Immature natural killer cell (primary cell): ENCODE results near the gene SLC35F2. TPM values are rescaled to one million over a fixed set of nuclear protein-coding genes. Genes with fewer than 3 reads are reported as not detected.

Experiments
- DNase-seq, 3 donors: peaks; one replicate each; pipeline ENCODE4 v3.0.0; 2022; ENCODE audit warnings: mixed read lengths in 1 of 3
- H3K27ac Mint-ChIP-seq, 6 donors: one replicate each; pipeline ENCODE4 v1.8.0; 2020; ENCODE audit warnings: mixed read lengths in 6 of 6, mild to moderate bottlenecking in 5 of 6, inconsistent platforms in 4 of 6, moderate library complexity in 3 of 6
- H3K27me3 Mint-ChIP-seq, 3 donors: one replicate each; pipeline ENCODE4 v1.8.0; 2020 to 2021; ENCODE audit warnings: low read depth in 3 of 3, mild to moderate bottlenecking in 3 of 3, mixed read lengths in 3 of 3, moderate library complexity in 3 of 3, inconsistent platforms in 1 of 3
- H3K36me3 Mint-ChIP-seq, 3 donors: one replicate each; pipeline ENCODE4 v1.8.0; 2020; ENCODE audit warnings: mixed read lengths in 3 of 3, inconsistent platforms in 2 of 3, mild to moderate bottlenecking in 2 of 3
- H3K4me1 Mint-ChIP-seq, 2 donors: one replicate each; pipeline ENCODE4 v1.8.0; 2020; ENCODE audit warnings: inconsistent platforms in 2 of 2, mild to moderate bottlenecking in 2 of 2, mixed read lengths in 2 of 2, moderate library complexity in 1 of 2
- H3K4me3 Mint-ChIP-seq, 5 donors: one replicate each; pipeline ENCODE4 v1.8.0; 2020; ENCODE audit warnings: mild to moderate bottlenecking in 5 of 5, mixed read lengths in 5 of 5, inconsistent platforms in 3 of 5, moderate library complexity in 3 of 5
- H3K9me3 Mint-ChIP-seq, 6 donors: one replicate each; pipeline ENCODE4 v1.8.0; 2020; ENCODE audit warnings: mild to moderate bottlenecking in 6 of 6, mixed read lengths in 6 of 6, inconsistent platforms in 4 of 6, moderate library complexity in 3 of 6
- polyA plus RNA-seq, 3 donors: library from polyadenylated mRNA; unstranded; fragments of 300-500 nt; fragmentation: Illumina TruSeq; gene quantifications; one replicate each; pipeline ENCODE4 v1.2.3, GENCODE V29; 2021

The SLC35F2 gene
- polyA plus RNA-seq, 3 donors from 2014 or later, result 0.19 to 3.9 (median 3.0) TPM

GRCh38 chr11:107827041-107827440 lies 31.5 kb downstream of the SLC35F2 start:
- H3K27me3 Mint-ChIP-seq, result peaks cover 0 to 2% (median 0%) of the 10 kb centered on the region in 3 donors
- no peak overlapping the region for H3K27ac Mint-ChIP-seq
- H3K4me1 Mint-ChIP-seq, result no peaks in the 10 kb centered on the region
- H3K9me3 Mint-ChIP-seq, result peaks cover 0 to 2% (median 0%) of the 10 kb centered on the region in 6 donors
- no peaks in the 10 kb centered on the region for H3K36me3 Mint-ChIP-seq
- no peak overlapping the region for H3K4me3 Mint-ChIP-seq
- DNase-seq, result no peak

GRCh38 chr11:107825875-107826274 lies 32.7 kb downstream of the SLC35F2 start:
- Mint-ChIP-seq H3K36me3 (no peaks in the 10 kb centered on the region), H3K9me3 (no peaks in the 10 kb centered on the region), H3K4me1 (no peaks in the 10 kb centered on the region), H3K4me3 (no peak overlapping the region), H3K27me3 (peaks cover 0 to 2% (median 0%) of the 10 kb centered on the region in 3 donors), H3K27ac (no peak overlapping the region)
- no peak for DNase-seq

- H3K27me3 Mint-ChIP-seq, result peaks cover 0 to 2% (median 0%) of the 10 kb centered on the region in 3 donors
- H3K4me1 Mint-ChIP-seq, result no peaks in the 10 kb centered on the region
- H3K36me3 Mint-ChIP-seq, result no peaks in the 10 kb centered on the region
- H3K27ac Mint-ChIP-seq, result no peak overlapping the region
- no peak overlapping the region for H3K4me3 Mint-ChIP-seq
- H3K9me3 Mint-ChIP-seq, result no peaks in the 10 kb centered on the region
- no peak for DNase-seq
Observed at GRCh38 chr11:107824668-107825369, 33.8 kb downstream of the SLC35F2 start.

GRCh38 chr11:107821199-107821927 lies 37.2 kb downstream of the SLC35F2 start:
- Mint-ChIP-seq H3K27ac (no peak overlapping the region), H3K36me3 (no peaks in the 10 kb centered on the region), H3K27me3 (peaks cover 2 to 4% (median 3%) of the 10 kb centered on the region in 3 donors), H3K4me1 (no peaks in the 10 kb centered on the region), H3K4me3 (no peak overlapping the region), H3K9me3 (no peaks in the 10 kb centered on the region)
- no peak for DNase-seq

GRCh38 chr11:107819361-107820014 lies 39.1 kb downstream of the SLC35F2 start:
- Mint-ChIP-seq H3K36me3 (no peaks in the 10 kb centered on the region), H3K27me3 (peaks cover 0 to 4% (median 3%) of the 10 kb centered on the region in 3 donors), H3K27ac (no peak overlapping the region), H3K4me3 (no peak overlapping the region), H3K4me1 (no peaks in the 10 kb centered on the region), H3K9me3 (no peaks in the 10 kb centered on the region)
- no peak for DNase-seq

GRCh38 chr11:107818491-107818890 lies 40.1 kb downstream of the SLC35F2 start:
- Mint-ChIP-seq H3K9me3 (no peaks in the 10 kb centered on the region), H3K27ac (no peak overlapping the region), H3K27me3 (peaks cover 0 to 4% (median 3%) of the 10 kb centered on the region in 3 donors), H3K4me3 (no peak overlapping the region), H3K36me3 (no peaks in the 10 kb centered on the region), H3K4me1 (no peaks in the 10 kb centered on the region)
- no peak for DNase-seq

- Mint-ChIP-seq H3K4me3 (no peak overlapping the region), H3K4me1 (no peaks in the 10 kb centered on the region), H3K27me3 (peaks cover 0 to 4% (median 3%) of the 10 kb centered on the region in 3 donors), H3K36me3 (no peaks in the 10 kb centered on the region), H3K27ac (no peak overlapping the region), H3K9me3 (no peaks in the 10 kb centered on the region)
- DNase-seq, result no peak
Observed at GRCh38 chr11:107816028-107816427, 42.6 kb downstream of the SLC35F2 start.

GRCh38 chr11:107810875-107811274 lies 47.7 kb downstream of the SLC35F2 start:
- peaks cover 0 to 2% (median 0%) of the 10 kb centered on the region in 3 donors for H3K27me3 Mint-ChIP-seq
- no peak for DNase-seq
- H3K4me1 Mint-ChIP-seq, result no peaks in the 10 kb centered on the region
- no peaks in the 10 kb centered on the region for H3K9me3 Mint-ChIP-seq
- no peak overlapping the region for H3K4me3 Mint-ChIP-seq
- H3K27ac Mint-ChIP-seq, result no peak overlapping the region
- peaks cover 3 to 10% (median 8%) of the 10 kb centered on the region in 3 donors for H3K36me3 Mint-ChIP-seq

- no peak overlapping the region for H3K4me3 Mint-ChIP-seq
- H3K9me3 Mint-ChIP-seq, result no peaks in the 10 kb centered on the region
- peaks cover 0 to 2% (median 0%) of the 10 kb centered on the region in 3 donors for H3K27me3 Mint-ChIP-seq
- H3K36me3 Mint-ChIP-seq, result peaks cover 4 to 13% (median 11%) of the 10 kb centered on the region in 3 donors
- no peak for DNase-seq
- no peaks in the 10 kb centered on the region for H3K4me1 Mint-ChIP-seq
- no peak overlapping the region for H3K27ac Mint-ChIP-seq
Observed at GRCh38 chr11:107808521-107808920, 50.1 kb downstream of the SLC35F2 start.

GRCh38 chr11:107804971-107805370 lies 53.6 kb downstream of the SLC35F2 start:
- peaks cover 0 to 2% (median 0%) of the 10 kb centered on the region in 3 donors for H3K27me3 Mint-ChIP-seq
- DNase-seq, result no peak
- no peak overlapping the region for H3K4me3 Mint-ChIP-seq
- H3K9me3 Mint-ChIP-seq, result no peaks in the 10 kb centered on the region
- peaks cover 4 to 21% (median 11%) of the 10 kb centered on the region in 3 donors for H3K36me3 Mint-ChIP-seq
- no peaks in the 10 kb centered on the region for H3K4me1 Mint-ChIP-seq
- H3K27ac Mint-ChIP-seq, result no peak overlapping the region

GRCh38 chr11:107804211-107804610 lies 54.4 kb downstream of the SLC35F2 start:
- DNase-seq, result no peak
- H3K27ac Mint-ChIP-seq, result no peak overlapping the region
- H3K36me3 Mint-ChIP-seq, result peaks cover 4 to 21% (median 8%) of the 10 kb centered on the region in 3 donors
- H3K9me3 Mint-ChIP-seq, result no peaks in the 10 kb centered on the region
- peaks cover 0 to 2% (median 0%) of the 10 kb centered on the region in 3 donors for H3K27me3 Mint-ChIP-seq
- H3K4me1 Mint-ChIP-seq, result no peaks in the 10 kb centered on the region
- no peak overlapping the region for H3K4me3 Mint-ChIP-seq

GRCh38 chr11:107801641-107802040 lies 56.9 kb downstream of the SLC35F2 start:
- peaks cover 4 to 16% (median 6%) of the 10 kb centered on the region in 3 donors for H3K36me3 Mint-ChIP-seq
- H3K4me1 Mint-ChIP-seq, result no peaks in the 10 kb centered on the region
- H3K27me3 Mint-ChIP-seq, result peaks cover 0 to 5% (median 0%) of the 10 kb centered on the region in 3 donors
- no peaks in the 10 kb centered on the region for H3K9me3 Mint-ChIP-seq
- H3K27ac Mint-ChIP-seq, result no peak overlapping the region
- no peak for DNase-seq
- no peak overlapping the region for H3K4me3 Mint-ChIP-seq

- DNase-seq, result peak; percentile 25 to 50 (median 39)
- H3K27ac Mint-ChIP-seq, result no peak overlapping the region
- peaks cover 0 to 5% (median 0%) of the 10 kb centered on the region in 3 donors for H3K27me3 Mint-ChIP-seq
- H3K4me3 Mint-ChIP-seq, result no peak overlapping the region
- H3K36me3 Mint-ChIP-seq, result peaks cover 0 to 13% (median 5%) of the 10 kb centered on the region in 3 donors
- peaks cover 0 to 2% (median 0%) of the 10 kb centered on the region in 6 donors for H3K9me3 Mint-ChIP-seq
- H3K4me1 Mint-ChIP-seq, result no peaks in the 10 kb centered on the region
Observed at GRCh38 chr11:107799218-107799859, 59.2 kb downstream of the SLC35F2 start.
